HG02610 (cell line): ENCODE results near the gene KLF5.
"Not testable (repeated sequence)": the region's sequence is repeated elsewhere in the genome, so short reads cannot be mapped to it uniquely, and the experiment has no call there.

Source experiments
- ATAC-seq: cut with Tn5 transposase; IDR thresholded peaks from one replicate; pipeline ENCODE4 v1.9.1; 2021; ENCODE audit warnings: mild to moderate bottlenecking, moderate library complexity; ENCODE audit not compliant: unreplicated experiment

The KLF5 gene

GRCh38 chr13:73058736-73059459 lies at the start of gene KLF5:
TSS of gene KLF5 (plus strand) at chr13:73059005. CDS start at chr13:73059328, 323 bp downstream.
- ATAC-seq: peak; percentile 99

GRCh38 chr13:73011751-73012150 lies 47.1 kb upstream of the KLF5 start:
- ATAC-seq: no peak

DNA sequence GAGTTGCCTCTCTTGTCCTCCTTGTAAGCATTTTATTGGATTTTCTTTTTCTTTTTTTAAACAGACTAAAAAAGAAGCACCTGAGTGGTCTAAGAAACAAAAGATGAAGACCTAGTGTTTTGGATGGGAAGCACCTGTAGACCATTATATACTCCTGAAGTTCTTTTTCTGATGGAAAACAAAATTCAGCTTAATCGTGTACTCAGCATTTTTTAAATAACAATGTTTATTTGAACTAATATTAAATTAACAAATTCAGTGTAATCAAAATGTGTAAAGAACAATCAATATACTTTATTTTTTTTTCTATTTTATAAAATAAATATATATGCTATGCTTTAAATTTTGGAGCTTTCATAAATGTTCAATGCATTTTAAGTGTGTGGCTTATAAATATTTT lies 43.0 kb upstream of the KLF5 start:
- no peak for ATAC-seq

GRCh38 chr13:73018336-73018735 lies 40.5 kb upstream of the KLF5 start:
- no peak for ATAC-seq

DNA sequence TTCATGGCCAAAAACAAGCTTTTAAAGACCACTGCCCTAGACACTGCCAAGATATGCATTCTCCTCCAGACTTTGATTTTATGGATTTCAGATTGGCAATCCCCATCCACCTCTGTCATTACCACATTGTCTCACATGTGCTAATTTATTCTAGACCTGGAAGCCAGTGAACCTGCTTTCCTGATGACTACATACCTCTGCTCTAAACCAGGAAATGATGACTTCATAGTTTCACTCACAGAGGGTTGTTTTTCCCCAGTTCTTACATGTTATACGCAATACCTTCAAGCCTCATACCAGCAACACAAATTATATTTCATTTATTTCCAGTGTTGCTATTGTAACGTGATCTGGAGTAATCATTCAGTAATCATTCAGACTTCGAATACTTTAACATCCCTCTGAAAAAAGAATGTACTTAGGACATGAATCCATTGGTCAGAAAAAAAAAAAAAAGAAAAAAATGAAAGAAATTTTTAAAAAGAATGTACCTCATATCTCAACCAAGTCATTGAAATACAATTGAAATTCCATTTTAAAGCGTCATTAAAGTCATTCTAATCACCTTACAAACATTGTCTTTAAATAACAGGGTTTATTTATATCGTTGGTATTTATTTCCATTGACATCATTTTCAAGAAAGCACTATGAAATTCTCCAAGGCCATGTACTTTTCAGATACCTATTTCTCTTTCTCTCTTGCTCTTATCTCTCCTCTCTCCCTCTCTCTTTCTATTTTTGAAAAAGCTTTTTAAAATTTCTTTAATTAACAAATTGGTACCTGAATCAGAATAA lies 33.4 kb upstream of the KLF5 start:
- ATAC-seq: peak; percentile 86

- ATAC-seq: no peak
These were observed 23.9 kb upstream of the KLF5 start for GRCh38 chr13:73034901-73035300.

GRCh38 chr13:73035660-73036059 lies 23.1 kb upstream of the KLF5 start:
- ATAC-seq: no peak

- no peak for ATAC-seq
These were observed 22.2 kb upstream of the KLF5 start for GRCh38 chr13:73036566-73036965.

GRCh38 chr13:73038064-73038463 lies 20.7 kb upstream of the KLF5 start:
- no peak for ATAC-seq

DNA sequence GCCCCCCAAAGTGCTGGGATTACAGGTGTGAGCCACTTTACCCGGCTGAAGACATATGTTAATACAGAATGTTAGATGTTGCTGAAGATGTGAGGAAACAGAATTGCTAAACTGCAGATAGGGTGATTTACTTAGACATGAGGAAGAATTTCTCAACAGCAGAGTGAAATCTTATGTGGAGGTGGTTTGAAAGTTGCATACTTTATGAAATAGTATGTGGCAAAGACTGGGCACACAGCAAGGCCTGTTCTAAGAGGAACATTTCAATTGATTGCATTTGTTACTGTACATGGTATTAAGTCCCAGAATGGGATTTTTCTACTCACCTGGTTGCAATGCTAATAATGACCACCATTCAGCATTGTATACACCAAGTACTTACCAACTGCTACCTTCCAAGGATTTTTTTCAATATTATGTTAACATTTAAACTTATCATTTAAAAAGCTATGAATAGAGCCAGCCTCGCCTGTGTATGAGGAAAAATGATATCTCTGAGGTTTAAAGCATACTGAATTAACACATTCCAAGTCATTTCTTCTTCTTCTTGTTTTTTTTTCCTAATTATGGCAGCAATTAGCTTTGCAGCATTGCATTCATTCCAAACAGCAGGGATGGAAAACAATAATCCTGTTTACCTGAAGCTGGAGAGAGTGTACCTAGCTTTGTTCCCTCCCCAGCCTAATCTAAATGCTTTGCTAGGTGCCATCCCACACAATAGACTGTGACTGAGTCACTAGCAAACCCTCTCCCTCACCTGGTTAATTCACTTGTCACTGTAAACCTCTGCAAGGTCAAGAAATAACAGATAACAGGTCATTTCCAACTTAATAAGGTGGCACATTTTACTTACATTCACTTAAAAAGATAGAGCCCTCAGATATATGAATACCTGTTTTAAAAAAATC lies 19.4 kb upstream of the KLF5 start:
- ATAC-seq: no peak

GRCh38 chr13:73040484-73040883 lies 18.3 kb upstream of the KLF5 start:
- no peak for ATAC-seq

DNA sequence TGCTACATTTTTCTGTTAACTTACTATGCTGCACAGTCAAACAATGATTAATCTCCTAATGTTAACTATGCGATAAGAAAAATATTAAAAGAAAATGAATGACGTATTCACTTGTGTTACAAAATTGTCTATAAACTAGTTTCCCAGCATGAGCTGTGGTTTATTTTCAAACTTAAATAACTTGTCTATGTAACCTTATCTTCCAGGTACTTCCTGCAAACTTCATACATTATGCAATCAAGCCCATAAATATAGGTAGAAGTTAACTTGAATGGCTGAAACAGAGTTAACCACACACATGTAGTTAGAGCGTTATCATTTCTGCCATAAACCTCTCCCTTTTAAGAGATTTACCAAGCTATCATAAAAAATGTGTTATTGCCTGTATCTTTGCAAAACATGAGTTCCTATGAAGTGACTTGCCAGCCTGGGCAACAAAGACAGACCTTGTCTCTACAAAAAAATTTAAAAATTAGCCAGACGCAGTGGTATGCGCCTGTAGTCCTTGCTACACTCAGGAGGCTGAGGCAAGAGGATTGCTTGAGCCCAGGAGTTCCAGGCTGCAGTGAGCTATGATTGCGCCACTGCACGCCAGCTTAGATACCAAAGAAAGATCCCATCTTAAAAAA lies 17.7 kb upstream of the KLF5 start:
- ATAC-seq: no peak

GRCh38 chr13:73045031-73045430 lies 13.8 kb upstream of the KLF5 start:
- ATAC-seq: no peak

DNA sequence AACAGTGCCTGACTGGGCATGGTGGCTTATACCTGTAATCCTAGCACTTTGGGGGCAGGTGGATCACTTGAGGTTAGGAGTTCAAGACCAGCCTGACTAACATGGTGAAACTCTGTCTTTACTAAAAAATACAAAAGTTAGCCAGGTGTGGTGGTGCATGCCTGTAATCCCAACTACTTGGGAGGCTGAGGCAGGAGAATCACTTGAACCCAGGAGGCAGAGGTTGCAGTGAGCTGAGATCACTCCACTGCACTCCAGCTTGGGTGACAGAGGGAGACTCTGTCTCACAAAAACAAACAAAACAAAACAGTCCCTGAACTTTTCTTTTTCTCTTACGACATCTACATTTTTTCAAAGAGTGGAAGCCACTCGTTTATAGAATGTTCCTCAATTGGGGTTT lies 10.2 kb upstream of the KLF5 start:
- not testable (repeated sequence) for ATAC-seq

GRCh38 chr13:73054712-73055111 lies 4.1 kb upstream of the KLF5 start:
- ATAC-seq: no peak

DNA sequence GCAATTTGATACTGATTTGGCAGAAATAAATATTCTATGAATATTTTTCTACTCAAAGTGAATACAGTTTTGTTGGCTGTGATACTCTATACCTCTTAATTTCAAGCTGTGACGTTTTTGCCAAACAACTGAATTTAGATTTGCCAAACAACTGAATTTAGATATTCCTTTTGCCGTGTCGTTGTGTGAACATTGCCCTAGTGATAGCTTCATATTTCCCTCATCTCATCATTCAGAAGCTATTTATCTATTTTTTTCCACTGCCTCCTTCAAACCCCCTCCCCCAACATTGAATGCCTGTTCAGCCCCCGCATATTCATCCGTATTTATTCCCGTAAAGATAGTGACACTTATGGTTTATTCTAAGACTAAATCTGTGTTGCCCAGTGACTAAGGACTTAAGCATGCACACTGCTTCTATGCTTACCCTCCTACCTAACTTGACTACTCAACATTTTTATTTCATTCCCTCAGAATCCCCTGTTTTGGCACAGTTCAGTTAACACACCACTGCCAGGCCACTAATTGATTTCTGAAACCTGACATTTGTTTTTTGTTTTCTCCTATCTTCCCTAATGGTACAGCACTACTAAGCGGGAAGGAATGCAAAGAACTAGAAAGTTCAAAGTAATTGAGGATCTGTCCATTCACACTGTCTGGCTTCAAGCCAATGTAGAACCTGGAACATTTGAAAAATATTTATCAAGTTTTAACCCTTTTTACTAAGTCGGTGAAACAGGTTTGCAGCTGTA lies 2.8 kb upstream of the KLF5 start:
- ATAC-seq: no peak

GRCh38 chr13:73056565-73056962 lies 2.2 kb upstream of the KLF5 start:
- ATAC-seq: no peak

DNA sequence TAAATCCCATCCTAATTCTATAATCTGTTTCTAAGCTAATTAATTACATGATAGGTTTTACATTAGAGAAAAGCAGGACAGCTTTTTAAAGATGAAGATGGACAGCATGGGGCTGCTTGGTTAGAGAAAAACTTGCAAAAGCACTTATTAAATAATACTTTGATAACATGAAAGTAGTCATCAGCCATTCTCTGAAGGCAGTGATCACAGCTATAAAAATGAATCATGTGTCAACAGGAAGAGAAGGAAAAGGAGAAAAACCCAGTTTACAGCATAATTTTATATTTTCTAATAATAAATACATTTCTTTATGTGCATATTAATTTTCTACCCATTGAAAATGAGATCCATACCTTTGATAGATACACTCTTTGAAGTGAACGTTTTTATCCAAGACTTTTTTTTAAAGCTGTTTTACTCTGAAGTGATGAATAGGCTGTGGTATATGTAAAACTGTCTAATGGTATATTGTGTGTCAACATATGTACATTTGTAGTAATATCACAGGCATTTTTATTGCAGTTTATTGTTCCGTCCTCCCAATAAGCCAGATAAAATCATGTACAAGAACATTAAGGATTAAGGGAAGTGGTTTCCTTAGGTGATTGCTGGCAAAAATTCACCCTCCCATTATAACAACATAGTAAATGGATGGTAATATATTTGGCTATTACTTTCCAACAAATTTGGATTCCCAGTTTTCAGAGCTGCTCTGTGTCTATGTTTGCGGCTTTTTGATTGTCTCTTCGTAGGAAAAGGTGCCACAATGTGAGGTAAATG lies 1.3 kb upstream of the KLF5 start:
- ATAC-seq: no peak

DNA sequence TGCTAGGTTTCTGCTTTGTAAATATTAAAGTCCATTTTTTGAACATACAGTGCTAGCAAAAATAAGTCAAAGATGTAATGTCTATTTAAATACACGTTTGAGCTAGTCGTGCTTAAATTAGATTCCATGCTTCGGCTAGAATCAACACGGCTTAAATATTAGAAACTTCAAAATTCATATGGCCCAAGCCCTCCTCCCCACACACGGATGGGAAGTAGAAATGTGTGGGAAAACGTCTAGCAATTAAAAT lies 816 bp upstream of the KLF5 start:
- no peak for ATAC-seq

- peak; percentile 13 for ATAC-seq
These were observed 421 bp upstream of the KLF5 start for GRCh38 chr13:73058432-73058735.
